HG03354 (cell line): ENCODE measurements around the gene ZNF469.

Experiments
- ATAC-seq: cut with Tn5 transposase; IDR thresholded peaks from one replicate; pipeline ENCODE4 v1.9.1; 2021; ENCODE audit warnings: mild to moderate bottlenecking; ENCODE audit not compliant: unreplicated experiment, poor library complexity, severe bottlenecking

ZNF469 gene, protein sequence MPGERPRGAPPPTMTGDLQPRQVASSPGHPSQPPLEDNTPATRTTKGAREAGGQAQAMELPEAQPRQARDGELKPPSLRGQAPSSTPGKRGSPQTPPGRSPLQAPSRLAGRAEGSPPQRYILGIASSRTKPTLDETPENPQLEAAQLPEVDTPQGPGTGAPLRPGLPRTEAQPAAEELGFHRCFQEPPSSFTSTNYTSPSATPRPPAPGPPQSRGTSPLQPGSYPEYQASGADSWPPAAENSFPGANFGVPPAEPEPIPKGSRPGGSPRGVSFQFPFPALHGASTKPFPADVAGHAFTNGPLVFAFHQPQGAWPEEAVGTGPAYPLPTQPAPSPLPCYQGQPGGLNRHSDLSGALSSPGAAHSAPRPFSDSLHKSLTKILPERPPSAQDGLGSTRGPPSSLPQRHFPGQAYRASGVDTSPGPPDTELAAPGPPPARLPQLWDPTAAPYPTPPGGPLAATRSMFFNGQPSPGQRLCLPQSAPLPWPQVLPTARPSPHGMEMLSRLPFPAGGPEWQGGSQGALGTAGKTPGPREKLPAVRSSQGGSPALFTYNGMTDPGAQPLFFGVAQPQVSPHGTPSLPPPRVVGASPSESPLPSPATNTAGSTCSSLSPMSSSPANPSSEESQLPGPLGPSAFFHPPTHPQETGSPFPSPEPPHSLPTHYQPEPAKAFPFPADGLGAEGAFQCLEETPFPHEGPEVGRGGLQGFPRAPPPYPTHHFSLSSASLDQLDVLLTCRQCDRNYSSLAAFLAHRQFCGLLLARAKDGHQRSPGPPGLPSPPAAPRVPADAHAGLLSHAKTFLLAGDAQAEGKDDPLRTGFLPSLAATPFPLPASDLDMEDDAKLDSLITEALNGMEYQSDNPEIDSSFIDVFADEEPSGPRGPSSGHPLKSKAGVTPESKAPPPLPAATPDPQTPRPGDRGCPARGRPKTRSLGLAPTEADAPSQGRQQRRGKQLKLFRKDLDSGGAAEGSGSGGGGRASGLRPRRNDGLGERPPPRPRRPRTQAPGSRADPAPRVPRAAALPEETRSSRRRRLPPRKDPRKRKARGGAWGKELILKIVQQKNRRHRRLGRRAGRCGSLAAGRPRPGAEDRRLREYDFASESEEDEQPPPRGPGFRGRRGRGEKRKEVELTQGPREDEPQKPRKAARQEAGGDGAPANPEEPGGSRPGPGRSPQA (N-terminal part only)

DNA sequence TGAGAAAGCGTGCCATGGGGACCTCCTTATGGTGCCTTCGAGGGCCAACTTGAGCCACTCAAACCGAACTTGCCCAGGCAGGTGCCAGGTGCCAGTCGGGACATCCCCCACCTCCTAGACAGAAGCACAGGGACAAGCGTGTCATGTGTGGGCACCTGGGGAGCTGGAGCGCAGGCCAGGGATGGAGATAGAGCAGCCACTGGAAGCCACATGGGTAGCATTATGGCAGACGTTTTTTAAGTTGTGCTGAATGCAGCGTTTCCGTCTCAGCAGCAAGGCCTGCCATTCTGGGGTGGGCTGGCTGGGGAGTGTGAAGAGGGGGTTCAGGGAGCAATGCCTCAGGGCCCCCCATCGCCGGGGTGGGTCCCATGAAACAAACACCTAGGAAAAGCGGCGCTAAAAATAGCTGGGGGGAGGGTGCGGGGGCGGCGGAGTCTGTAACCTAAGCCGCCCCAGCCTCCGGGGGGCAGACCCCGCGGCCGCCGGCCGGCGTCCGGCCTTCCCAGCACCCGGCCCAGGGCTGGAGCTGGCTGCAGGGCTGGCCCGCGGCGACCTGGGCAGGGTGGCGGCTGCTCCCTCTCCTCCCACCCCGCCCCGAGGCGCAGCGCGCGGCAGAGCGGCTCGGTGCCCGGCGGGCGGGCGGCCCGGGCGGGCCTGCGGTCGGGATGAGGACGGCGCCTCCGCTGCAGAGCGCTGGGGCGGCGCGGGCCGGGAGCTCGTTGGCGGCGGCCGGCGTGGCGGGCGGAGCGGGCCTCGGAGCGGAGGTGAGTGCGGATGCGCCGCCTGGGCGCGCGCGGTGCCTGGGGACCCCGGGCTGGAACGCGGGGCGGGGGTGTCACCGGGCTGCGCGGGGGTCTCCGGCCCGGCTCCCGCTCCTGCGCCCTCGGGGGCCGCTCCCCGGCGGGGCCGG, at the start of gene ZNF469:
Gene ZNF469 (plus strand): TSS at position 469 of the 910 bp plus-strand sequence. CDS start 44,512 bp downstream, outside the sequence.
- no peak for ATAC-seq

DNA sequence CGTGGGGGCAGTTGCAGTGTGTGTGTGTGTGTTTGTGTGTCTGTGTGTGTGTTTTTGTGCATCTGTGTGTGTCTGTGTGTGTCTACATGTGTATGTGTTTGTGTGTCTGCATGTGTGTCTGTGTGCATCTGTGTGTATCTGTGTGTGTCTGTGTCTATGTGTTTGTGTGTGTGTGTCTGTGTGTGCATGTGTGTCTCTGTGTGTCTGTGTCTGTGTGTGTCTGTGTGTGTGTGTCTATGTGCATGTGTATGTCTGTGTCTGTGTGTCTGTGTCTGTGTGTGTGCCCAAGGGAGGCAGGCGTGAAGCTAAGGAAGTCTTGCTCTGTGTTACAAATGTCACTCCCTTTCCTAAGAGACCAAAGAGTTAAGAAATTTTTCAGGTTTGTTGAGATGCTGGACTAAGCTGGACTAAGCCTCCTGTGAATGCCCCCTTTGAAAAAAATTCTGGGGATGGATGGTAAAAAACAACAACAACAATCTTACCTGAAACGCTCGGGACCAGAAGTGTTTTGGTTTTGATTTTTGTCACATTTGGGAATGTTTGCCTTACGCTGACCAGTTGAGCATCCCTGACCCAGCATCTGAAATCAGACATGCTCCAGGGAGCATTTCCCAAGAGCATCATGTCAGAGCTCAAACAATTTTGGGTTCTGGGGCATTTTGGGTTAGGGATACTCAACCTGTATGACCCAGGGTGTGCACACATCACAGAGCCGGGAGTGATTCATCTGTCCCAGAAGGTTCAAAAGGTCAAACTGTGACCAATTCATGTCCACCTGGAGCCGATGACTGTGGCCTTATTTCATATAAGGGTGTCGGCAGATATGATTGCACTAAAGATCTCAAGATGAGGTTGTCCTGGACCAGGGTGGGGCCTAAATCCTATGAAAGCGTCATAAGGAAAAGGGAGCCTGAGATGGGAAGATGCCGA, 48.6 kb upstream of the ZNF469 start:
- no peak for ATAC-seq

DNA sequence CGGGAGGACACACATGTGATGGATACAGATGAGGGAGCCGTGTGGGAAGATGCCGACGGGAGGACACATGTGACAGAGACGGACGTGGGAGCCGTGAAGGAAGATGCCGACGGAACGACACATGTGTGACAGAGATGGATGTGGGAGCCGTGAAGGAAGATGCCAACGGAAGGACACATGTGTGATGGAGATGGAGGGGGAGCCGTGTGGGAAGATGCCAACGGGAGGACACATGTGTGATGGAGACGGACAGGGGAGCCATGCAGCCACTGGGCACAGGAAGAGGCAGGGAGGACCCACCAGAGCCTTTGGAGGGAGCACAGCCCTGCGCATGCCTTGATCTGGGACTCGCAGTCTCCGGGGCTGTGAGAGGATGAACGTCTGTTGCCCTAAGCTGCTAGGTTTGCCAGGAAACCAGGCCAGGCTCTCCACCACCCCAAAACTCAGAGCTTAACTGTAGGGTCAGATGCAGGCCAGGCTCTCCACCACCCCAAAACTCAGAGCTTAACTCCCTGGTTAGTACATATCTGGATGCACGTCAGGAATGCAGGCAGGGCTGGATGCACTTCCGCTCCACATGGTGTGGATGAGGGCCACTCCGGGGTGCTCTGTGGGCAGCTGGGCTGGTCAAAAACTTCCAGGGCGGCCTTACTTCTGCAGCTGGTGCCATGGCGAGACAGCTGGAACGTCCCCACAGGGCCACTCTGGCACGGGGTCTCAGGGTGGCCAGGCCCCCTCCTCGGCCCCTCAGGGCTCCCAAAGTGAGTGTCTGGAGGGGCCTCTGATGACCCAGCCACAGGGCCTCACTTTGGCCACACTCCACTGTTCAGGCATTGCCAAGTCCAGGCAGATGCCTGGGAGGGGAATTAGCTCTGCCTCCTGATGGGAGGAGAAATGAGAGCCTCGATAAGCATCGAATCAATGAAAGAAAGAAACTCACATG, 47.7 kb upstream of the ZNF469 start:
- ATAC-seq: no peak

DNA sequence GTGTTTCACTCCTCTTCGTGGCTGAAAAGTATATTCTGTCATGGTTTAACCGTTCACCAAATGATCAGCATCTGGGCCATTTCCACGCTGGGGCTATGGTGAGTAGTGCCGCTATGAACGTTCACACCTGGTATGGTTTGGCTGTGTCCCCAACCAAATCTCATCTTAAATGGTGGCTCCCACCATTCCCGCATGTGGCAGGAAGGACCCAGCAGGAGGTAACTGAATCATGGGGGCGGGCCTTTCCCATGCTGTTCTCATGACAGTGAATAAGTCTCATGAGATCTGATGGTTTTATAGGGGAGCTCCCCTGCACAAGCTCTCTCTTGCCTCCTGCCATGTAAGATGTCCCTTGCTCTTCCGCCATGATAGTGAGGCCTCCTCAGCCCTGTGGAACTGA, 45.7 kb upstream of the ZNF469 start:
- no peak for ATAC-seq

DNA sequence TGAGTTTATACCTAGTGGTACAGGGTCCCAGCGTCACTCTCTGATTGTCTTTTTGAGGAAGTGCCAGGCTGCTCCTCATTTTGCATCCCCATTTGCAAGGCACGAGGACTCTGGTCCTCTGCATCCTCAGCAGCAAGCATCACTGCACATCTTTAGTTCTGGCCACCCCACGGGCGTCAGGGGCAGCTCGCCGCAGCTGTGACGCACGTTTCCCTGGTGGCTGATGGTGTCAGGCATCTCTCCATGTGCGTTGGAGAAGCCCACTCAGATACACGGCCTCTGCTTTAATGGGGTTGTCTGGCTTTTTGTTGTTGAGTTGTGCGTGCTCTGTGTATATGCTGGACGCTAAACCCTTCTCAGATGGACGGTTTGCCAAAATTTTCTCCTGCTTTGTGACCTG, 45.2 kb upstream of the ZNF469 start:
- ATAC-seq: no peak

DNA sequence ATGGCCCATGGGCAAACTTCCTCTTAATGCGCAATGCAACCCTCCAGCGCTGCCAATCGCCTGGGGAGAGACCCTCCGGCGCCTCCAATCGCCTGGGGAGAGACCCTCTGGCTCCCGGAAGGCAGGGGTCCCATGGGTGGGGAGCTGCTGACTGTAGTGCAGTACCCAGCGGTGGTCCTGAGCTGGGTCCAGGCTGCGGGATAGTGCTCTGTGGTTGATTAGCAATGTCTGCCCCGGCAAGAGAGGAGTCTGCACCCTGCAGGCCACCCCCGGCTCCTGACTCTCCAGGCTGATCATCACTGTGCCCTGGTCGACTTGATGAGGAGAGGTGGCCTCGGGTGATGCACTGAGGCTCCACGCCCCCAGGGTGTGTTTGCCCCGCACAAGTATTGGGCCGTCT, 44.6 kb upstream of the ZNF469 start:
- ATAC-seq: no peak

DNA sequence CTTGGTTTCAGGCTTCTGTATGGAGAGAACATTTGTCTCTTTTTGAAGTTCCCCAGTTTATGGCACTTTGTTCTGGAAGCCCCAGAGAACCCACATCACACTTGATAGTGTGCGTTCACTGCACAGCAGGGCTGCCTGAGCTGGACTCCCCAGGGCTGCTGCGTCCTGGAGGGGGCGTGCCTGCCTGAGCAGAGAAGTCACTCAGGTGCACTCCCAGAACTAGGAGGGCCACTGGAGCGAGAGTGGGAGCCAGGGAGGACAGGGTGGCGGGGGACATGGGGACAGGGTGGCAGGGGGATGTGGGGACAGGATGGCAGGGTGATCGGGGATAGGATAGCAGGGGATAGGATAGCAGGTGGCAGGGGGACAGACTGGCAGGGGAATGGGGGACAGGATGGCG, 43.9 kb upstream of the ZNF469 start:
- ATAC-seq: no peak

DNA sequence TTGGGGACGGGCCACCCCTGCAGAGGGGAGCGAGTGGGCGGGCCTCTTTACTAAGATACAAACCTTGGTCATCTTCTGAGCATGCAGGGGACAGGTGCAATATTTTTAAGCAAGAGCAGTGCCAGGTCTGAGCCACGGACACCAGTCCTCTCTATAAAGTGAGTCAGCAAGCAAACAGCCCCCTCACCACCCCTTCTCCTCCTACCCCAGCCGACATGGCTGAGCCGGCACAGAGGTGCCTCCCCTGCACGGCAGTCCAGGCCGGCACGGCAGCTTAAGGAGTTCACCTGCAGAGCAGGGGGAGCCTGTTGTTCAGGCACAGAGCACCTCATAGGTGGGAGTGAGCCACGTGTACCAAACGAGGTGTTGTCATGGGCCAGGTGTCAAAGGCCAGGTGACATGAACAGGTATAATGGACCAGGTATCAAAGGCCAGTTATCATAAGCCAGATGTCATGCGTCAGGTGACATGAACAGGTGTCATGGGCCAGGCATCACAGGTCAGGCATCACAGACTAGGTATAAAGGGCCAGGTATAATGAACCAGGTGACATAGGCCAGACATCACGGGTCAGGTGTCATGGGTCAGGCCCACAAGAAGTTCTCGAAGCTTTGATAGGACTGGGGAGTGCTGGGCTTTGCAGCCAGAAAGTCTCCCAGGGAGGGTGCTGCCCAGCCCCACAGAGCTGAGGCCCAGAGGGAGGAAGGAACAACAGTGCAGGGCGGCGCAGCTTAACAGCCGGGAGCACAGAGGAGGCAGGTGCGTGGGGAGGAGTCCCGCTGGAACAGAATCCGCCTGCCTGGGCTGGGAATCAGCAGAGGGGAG, 42.6 kb upstream of the ZNF469 start:
- ATAC-seq: no peak

DNA sequence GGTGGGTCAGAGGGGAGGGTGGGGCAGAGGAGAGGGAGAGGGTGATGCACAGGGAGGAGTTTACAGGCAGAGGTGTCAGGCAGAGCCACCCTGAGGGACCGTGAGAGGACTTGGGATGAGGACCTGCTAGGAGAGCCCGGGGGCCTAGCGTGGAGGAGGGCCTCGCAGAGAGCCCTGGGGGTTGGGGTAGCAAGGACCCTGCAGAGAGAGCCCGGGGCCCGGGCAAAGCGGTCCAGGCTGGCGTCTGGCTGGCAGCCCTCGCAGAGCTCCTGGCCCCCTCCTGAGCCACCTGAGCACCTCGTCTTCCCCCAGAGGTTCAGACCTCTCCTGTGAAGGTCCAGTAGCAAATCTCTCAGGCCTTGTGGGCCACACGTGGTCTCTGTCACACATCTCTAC, 42.0 kb upstream of the ZNF469 start:
- no peak for ATAC-seq

DNA sequence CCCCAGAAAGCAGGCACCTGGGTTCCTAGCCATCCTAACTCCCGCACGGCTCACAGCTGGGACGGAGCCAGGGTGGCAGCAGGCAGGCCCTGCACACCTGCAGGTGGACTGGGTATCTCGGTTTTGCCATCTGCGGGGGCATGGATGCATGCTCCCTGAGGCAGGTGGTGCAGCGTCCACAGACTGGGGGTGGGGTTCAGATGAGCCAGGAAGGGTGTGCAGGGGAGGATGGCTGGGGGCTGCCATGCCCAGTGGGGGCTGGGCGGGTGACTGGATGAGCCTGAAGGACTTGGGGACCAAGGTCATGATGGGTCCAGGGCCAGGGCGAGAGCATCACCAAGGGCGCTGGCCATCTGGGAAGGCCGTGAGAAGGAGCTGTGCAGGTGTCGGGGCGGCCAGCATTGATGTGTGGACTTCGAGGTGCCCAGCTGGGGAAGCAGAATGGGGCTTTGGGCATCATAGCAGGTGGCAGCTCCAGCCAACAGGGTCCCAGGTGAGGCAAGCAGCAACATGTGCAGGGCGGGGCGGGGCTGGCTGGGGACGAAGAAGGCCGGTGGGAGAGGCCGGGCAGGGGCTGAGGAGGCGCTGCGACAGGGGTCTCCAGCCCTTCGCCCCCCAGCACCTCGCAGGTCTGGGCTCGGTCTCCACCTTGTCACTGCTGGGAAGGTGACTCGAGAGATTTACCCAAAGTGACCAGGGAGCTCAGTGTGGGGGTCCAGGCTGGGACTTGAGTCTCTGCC, 41.0 kb upstream of the ZNF469 start:
- no peak for ATAC-seq

DNA sequence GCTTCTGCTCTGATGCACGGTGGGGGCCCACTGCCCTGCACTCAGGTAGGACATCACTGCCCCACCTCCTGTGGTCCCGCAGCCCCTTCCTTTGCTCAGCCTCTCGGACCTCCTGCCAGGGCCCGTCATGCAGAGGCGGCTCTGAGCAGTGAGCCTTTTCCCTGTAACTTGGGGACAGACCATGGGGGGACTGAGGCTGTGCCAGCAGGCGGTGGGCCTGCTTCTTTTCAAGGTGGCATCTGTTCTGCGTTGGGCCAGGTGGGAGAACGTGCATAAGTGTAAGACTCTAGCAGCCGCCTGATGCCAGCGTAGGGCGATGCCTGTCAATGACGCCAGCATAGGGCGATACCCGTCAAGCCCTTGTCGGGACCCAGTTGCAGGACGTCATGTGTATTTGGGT, 40.3 kb upstream of the ZNF469 start:
- no peak for ATAC-seq

DNA sequence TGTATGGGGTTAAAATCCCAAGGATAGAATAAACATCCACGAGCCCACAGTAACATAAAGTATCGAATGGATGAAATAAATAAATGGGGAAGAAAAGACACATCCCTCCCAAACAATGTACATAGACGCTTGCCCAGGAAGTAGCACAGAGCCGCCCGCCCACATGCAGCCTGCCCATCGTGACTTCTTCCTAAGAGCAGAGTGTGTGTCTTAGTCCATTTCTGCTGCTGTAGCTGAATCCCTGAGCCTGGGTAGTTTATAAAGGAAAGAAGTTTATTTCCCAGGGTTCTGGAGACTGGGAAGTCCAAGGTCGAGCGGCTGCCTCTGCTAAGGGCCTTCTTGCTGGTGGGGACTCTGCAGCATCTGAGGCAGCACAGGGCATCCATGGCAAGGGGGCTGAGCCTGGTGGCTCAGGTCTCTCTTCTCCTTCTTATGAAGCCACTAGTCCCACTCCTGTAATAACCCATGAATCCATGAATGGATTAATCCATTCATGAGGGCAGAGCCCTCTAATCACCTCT, 39.4 kb upstream of the ZNF469 start:
- no peak for ATAC-seq

DNA sequence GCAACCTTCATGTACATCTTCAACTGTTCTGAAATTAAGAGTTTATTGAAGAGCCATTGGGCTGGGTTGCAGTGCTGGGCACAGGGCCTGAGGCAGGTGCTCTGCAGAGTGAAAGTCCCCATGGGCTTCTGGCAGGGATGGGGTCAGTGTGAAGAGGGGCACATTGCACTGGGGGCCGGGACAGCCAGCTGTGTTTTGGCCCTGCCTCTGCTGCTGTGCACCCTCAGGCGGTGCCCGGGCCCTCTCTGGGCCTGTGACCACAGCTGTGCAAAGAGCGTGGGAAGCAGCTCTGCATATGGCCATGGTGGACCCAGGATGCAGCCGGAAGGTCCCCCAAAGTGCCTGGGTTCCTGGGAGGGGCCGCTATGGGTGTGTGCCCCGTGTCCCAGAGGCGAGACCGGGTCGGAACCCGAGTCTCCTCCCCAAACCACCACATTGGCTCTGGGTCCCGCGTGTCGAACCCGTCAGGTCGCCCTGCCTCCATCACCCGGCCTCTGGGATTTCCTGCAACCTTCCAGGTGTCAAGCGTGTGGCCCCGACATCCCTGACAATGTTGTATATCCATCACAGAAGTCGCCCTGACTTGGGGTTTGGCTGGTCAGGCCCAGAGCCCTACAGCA, 38.2 kb upstream of the ZNF469 start:
- ATAC-seq: no peak

DNA sequence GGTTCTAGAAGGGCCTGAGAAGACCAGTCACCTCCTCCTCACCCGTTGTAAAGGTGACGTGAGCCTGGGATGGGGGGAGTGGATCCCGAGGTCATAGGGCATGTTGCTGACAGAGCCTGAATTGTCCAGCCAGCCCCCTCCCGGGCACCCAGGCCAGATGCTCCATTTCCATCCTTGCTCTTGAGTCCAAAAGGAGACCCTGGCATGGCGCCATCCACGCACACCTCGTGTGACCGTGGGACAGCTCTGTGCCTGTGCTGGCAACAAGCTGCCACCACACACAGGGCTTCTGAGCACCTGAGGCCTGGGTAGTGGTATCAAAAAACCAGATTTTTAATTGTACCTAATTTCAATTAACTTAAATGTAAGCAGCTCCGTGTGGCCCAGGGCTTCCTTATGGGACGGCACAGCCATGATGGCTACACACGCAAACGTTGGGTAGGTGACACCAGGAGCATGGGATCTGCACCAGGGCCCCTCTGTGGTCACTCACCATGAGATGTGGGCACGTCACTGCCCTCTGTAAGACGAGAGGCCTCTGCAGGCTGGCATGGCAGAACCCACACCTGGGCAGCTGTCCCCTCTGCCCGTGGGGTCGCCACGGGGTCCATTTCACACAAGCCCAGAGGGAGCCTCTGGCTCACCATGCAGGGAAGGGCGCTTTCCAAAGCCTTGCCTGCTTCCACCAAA, 37.6 kb upstream of the ZNF469 start:
- no peak for ATAC-seq
